GM18868 (cell line): ENCODE measurements around the gene TRPM2.
"Not testable (repeated sequence)": the region's sequence is repeated elsewhere in the genome, so short reads cannot be mapped to it uniquely, and the experiment has no call there.

ENCODE experiments used
- ATAC-seq: cut with Tn5 transposase; IDR thresholded peaks from one replicate; pipeline ENCODE4 v1.9.1; 2021; ENCODE audit warnings: mild to moderate bottlenecking, moderate library complexity; ENCODE audit not compliant: unreplicated experiment

The TRPM2 gene

DNA sequence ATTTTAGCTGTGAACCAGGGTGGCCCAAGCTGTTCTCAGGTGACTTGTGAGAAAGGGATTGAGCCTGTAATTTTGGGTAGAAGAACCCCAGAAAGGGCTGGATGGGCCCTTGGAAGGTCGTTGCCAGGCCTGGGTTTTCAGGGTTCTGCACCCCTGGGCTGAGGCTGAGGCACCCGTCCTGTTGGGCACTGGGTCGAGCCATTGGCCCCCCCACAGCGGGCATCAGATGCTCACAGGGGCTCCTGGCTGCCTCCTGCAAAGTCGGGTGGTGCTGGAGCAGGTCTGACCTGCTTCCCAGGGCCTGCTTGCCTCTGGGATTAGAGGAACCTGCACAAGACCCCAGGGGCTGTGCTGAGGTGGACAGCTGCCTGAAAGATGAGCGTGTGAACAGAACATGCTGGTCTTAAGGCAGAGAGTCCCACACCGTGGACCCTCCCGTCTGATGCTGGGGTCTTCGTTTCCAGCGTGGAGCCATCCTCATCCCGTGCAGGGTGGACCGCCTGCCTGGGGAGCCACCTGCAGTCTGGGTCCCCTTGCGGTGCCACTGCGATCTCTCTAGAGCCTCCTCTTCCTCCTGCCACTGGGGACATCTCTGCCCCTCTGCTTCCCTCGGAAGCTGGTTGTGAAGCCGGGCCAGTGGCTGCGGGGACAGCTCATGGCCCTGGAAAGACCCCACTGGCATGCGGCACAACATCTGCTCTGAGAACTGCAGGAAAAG is 1.7 kb upstream of the TRPM2 start:
- ATAC-seq, result no peak

DNA sequence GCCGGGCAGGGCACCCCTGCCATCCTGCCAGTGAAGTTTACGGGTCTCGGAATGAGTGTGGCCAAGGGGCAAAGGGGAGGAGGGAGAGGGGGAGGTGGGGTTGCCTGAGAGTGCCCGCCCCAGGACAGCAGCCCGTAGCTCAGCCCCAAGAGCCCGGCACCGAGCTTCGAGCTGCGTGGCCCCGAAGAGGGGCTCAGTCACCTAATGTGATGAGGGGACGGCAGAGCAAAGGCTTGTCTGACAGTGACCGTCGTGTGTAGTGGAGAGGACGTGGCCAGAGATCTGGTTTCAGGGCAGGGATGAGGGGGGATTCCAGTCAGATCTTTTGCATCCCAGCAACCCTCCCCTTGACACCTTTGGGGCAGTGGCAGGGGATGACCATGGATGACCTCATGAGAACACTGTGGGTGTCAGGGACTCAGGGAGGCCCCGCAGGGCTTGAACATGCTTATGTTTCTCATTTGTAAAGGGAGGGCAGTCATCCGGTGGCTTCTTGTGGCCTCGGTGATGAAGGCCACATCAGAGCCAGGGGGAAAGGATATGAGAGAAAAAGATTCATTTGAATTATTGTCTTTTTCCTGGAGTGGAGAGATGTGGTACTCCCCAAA is 1.1 kb upstream of the TRPM2 start:
- no peak for ATAC-seq

DNA sequence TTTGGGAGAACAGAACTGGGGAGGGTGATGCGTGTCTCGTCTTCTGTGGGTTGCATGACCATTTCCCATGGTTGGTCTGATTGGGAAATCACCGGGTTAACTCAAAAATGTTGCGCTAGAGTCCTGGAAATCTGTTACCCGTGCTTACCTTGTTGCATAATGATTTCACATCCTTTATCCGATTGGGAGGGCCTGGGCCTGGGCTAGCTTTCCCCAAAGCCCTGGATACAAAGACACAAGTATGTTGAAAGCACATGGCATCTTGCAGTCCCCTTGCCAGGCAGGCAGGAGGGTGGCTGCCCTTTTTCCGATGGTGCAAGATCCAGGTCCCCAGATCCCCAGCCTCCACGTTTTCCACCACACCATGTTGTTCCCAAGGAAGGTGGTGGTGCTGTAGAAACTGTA is 582 bp downstream of the TRPM2 start:
- no peak for ATAC-seq

DNA sequence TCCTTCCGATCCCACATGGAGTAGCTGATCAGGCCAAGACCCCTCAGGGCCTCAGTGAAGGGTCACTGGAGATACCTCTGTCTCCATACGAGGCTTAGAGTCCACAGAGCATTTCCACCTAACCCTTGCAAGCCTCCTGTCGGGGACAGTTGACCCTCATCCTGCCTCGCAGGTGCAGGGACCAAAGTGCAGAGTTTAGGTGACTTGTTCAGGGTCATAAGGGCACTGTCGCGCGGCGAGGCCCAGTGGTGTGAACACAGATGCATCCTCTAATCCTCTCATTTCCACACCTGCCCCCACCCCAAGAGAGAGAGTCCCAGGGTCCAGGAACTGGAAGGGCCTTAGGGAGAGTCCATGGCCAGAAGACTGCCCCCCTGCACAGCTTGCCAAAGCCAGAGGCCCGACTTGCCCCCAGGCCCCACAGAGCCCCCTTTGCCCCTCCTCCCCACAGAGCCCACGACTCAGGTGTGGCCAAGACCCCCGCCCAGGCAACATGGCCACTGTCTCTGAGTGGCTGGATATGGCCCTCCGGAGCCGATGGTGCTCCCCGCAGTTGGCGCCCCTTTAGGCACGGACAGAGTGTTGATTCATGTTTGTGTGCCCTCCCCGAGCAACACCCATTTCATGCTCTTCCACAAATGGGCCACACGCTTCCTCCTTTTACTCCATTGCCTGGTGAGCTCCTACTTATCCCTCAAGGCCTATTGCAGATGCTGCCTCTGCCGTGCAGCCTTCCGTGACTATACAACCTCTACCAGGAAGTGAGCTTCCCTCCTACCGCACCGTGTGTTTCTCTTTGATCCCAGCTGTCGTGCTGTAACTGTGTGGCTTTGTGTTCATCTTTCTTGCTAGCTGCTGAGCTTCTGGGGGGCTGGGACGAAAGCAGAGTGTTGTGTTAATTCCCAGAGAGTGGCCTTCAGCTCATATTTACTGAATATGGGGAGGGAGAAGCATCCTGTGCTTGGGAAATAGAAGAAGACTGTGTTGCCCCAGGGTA is 1.7 kb downstream of the TRPM2 start:
- no peak for ATAC-seq

DNA sequence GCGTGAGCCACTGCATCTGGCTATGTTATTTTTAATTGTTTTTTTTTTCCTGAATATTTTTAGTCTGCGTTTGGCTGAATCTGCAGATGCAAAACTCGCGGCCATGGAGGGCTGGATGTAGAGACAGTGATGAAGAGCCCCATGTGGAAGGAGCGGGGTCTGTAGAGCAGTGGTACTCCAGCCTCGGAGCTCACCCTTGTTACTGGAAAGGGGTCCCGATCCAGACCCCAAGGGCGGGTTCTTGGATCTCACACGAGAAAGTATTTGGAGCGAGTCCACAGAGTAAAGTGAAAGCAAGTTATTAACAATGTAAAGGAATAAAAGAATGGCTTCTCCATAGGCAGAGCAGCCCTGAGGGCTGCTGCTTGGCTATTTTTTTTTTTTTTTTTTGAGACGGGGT is 2.7 kb downstream of the TRPM2 start:
- no peak for ATAC-seq

DNA sequence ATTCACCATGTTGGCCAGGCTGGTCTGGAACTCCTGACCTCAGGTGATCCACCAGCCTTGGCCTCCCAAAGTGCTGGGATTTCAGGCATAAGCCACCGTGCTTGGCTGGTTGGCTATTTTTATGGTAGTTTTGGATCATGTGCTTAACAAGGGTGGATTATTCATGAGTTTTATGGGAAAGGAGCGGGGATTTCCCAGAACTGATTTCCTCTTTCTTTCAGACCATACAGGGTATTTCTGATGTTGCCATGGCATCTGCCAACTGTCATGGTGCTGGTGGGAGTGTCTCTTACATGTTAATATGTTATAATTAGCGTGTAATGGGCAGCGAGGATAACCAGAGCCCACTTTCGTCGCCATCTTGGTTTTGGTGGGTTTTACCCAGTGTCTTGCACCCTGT is 3.2 kb downstream of the TRPM2 start:
- ATAC-seq, result no peak

DNA sequence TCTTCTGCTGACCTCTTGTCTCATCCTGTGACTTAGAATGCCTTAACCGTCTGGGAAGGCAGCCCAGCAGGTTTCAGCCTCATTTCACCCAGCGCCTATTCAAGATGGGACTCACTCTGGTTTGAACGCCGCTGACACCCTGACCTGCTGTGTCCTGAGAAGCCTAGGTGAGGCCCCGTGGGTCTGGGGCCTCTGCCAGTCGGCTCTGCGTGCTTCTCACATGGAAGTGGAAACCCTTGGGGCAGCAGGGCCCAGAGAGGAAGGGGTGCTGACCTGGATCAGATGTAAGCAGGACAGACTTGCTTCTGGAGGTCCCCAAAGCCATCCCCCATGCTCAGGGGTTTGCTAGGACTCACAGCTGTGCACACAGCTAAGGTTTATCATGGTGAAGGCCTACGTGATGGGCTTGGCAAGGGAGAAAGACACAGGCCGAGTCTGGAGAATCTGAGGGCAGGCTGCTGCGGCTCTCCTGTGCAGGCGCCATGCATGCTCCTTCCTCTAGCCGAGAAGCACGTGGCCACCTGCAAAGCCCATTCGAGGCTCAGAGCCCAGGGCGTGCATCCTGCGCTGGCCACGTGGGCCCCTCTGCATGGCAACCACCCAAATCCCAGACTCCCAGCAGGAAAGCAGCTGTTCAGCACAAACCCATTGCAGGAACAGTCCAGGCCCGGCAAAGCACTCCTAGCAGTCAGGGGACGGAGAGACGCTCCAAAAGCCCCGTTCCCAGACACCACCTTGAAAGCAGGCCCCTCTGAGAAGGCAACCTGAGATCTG is 3.8 kb downstream of the TRPM2 start:
- ATAC-seq, result no peak

DNA sequence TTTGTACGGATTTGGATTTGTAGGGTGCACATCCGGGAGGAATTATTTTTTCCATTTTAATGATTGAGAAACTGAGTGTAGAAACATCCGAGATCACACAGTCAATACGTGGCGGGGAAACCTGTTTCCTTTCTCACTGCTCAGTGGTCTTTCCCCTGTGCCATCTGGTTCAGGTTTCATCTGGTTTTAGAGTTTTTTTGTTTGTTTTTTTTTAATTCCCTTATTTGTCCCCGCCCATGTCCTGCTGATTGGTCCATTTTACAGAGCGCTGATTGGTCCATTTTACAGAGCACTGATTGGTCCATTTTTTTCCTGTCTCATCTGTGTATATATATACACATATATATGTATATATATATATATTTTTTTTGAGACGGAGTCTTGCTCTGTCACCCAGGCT is 6.0 kb downstream of the TRPM2 start:
- no peak for ATAC-seq

DNA sequence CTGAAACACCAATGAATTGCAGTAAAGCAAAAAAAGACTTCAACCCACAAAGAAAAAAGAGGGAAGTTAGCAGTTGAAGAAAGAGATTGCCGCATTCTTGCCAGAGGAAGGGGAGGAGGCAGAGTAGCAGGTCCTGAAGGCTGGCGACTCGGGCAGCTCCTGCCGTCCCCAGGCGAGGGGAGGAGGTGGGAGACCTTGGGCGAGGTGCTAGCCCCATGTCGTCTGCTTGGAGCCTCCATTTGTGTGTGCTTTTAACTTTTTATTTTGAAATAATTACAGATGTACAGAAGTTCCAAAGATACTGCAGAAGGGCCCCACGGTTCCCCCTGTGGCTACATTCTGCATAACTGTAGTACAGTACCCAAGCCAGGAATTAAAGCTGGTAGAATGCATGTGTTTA is 6.7 kb downstream of the TRPM2 start:
- ATAC-seq, result no peak

DNA sequence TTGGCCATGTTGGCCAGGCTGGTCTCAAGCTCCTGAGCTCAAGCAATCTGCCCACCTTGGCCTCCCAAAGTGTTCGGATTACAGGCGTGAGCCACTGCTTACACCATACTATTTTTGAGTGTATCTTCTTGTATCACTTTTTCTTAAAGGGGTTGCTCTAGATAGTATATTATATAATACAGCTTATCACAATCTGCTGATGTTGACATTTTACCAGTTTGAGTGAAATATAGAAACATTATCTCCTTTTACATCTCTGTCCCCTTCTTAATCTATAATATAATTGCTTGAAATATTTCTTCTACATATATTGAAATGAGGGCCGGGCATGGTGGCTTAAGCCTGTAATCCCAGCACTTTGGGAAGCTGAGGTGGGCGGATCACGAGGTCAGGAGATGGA is 8.5 kb downstream of the TRPM2 start:
- not testable (repeated sequence) for ATAC-seq

DNA sequence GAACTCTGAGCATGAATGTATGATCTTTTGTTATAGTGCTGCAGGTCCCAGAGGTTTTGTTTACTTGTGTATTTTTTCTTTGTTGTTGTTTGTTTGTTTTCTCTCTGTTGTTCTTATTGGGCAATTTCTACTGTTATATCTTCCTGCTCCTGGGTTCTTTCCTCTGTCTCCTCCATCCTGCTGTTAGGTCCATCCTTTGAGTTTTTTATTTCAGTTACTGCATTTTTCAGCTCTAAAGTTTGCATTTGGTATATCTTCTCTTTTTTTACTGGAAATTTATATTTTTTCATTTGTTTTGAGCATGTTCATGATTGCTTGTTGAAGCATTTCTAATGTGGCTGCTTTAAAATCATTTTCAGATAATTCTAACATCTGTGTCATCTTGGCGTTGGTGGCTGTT is 9.9 kb downstream of the TRPM2 start:
- ATAC-seq, result no peak

DNA sequence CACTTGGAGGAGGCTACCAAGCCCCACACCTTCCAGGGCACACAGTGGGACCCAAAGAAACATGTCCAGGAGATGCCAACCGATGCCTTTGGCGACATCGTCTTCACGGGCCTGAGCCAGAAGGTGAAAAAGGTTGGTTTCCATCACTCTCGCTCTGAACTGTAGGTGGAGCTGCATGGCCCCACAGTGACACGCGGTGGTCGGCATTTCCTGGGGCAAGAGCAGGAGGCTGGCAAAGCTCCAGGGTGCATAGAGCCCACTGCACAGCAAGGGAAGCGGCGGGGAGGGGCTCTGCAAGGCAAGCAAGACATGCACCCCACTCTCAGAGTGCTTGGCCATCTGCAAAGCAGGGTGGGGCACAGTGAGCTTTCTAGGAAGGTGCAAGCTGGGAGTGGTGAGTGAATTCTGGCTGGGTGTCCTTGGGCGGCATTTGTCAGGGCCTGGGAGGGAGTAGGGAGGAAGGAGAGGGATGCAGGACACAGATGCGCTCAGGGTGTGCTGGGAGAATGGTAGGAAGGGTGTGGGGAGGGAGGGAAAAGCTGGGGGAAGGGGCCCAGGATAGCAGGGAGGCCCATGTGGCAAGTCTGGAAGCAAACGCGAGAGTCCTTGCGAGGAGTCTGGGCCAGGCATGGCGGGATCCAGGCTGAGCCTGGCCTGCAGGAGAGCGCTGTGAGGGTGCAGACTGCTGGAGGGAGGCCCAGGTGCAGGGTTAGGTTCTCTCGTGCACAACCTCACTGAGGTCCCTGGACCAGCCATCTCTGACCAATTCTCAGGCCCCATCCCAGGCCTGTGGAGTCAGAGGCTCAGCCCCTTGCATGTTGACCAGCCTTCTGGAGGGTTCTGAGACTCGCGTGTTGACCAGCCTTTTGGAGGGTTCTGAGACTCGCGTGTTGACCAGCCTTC is 11.0 kb downstream of the TRPM2 start:
- no peak for ATAC-seq

DNA sequence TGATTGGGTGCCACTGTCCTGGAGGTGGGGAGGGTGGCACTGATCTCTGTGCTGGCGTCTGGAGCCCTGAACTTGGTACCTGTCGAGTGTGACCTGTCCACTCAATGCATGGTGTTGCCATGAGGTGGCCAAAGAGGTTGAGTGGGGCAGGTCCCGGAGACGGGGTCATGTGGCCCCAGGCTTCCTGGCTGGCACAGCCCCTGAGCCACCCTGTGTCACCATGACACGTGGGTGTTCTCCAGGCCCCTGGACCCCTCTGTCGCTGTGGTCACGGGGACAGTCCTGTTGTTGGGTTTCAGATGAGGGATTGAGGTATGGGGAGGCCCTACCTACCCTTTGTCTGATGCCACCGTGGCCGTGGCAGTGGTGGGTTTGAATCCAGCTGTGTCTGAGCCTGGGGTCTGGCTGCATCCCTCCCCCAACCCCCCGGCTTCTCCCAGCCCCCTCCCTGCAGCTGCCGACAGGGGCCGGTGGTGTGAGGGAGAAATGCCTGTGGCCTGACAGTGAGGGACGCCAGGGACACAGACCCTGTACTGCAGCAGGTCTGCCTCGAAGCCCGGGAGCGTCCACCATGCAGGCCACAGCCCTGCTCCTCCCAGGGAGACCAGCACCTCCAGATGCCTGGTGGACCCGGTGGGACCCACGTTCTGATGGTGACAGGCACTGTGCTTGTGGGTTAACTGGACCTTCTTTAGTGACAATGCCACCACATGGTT is 12.0 kb downstream of the TRPM2 start:
- no peak for ATAC-seq

DNA sequence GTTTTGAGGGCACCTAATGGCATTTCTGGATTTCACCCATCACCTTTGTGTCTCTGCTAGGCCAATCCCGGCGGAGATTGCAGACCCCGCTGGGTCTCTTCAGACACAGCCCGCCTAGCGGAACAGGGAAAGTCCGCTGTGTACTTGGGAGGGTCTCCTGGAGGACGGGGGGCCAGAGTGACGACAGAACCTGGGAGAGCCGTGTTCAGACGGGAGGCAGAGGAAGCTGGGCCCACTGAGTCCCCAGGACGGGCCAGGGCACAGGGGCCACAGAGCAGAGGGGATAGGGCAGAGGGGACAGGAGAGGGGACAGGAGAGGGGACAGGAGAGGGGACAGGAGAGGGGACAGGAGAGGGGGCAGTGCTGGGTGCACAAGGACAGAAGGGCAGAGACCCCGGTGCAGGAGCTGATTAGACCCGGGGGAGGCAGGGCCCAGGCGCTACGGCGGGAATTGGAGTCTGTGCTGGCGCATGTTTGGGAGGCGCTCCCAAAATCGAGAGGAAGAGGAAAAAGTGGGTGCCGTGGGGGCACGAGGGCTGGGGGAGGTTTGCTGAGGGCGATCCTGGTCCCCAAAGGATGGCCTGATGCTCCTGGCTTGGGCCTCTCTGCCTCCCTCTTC is 12.7 kb downstream of the TRPM2 start:
- ATAC-seq, result no peak

DNA sequence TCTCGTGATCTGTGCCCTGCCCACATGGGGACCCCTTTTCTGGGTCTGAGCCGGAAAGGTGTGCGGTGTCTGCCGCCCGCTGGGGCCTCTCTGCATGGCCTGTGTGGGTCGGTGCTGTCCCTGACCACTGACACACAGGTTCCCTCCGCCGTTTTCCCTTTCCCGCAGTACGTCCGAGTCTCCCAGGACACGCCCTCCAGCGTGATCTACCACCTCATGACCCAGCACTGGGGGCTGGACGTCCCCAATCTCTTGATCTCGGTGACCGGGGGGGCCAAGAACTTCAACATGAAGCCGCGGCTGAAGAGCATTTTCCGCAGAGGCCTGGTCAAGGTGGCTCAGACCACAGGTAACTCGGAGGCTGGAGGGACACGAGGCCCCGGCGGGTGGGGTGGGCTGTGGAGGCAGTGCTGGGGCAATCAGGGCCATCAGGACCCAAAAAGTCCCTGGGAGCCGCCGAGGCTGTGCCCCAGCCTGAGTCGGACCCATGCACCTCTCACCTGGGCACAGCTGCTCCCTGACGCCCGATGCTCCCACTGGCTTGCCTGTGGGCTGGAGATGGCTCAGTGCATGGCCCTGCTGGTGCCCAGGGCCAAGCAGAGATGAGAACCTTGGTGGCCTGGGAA is 13.3 kb downstream of the TRPM2 start:
- no peak for ATAC-seq

DNA sequence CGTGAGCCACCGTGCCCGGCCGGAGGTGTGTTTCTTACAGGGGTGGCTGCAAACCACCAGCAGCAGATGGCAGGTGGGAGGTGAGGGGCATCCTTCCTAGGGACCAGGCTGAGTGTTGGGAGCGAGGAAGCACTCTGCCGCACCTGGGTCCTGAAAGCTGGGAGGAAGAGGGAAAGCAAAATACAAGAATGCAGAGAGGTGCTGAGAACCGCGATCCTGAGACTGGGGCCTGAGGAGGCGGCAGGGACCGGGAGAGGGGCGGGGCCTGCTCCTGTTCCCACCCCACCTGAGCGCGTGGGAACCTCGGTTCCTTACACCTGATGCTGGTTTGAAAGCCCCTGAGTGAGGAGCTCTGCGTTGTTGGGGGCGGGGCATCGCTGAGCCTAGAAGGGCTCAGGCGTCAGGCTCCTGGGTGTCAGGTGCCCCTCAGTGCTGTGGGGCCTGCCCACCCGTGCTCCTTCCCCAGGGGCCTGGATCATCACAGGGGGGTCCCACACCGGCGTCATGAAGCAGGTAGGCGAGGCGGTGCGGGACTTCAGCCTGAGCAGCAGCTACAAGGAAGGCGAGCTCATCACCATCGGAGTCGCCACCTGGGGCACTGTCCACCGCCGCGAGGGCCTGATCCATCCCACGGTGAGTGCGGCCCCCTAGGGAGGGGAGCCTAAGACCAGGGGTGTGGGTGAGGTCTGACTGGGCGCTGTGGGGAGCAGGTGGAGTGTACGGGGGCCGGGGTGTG is 15.5 kb downstream of the TRPM2 start:
- no peak for ATAC-seq

DNA sequence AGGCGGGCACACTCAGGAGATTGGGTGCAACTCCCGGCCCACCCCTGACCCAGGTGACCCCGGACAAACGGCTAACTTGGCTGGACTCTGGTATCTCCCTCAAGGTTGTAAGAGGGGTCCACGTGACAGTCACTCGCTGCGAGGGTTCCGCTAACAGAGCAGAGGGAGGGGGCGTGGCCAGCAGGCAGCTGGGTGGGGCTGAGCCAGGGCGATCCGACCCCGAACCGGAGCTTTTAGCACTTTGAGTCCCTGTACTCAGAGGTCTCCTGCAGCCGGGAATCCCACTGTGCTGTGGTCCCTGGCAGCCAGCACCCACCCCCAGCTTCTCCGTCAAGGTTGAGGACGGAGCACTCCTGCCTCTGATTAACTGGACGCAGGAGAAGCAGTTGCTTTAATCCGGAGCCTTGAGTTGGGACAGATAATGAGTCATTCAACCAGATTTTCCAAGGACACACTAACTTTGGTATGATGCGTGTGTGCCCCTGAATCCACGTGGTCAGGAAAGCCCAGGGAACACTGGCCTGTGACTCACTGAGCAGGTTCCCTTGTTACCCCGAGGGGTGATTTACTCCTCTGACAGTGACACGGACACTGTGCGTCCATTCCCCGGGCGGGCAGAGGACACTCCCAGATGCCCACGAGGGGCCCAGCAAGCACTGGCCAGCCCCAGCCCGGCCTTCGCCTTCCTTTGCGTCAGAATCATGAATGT is 16.8 kb downstream of the TRPM2 start:
- ATAC-seq, result no peak
